Prostate gland (tissue), 2 donors: ENCODE results near the gene SHISAL1. TPM values are rescaled to one million over a fixed set of nuclear protein-coding genes. Genes with fewer than 3 reads are reported as not detected.

Experiments
- DNase-seq: peaks from one replicate; pipeline ENCODE4 v3.0.0-alpha.2; 2019; ENCODE audit warnings: low spot score
- H3K27ac ChIP-seq, 2 donors: fragments of 200-600 bp; sonication (generic); 2 replicates each; pipeline ENCODE4 v1.5.1; 2017 to 2019
- H3K27me3 ChIP-seq: fragments of 200-600 bp; sonication (generic); replicated peaks from 2 replicates; pipeline ENCODE4 v1.5.1; 2019; ENCODE audit not compliant: insufficient read depth
- H3K36me3 ChIP-seq, 2 donors: fragments of 200-600 bp; sonication (generic); 1 replicate in 1 of 2; 2 replicates in 1 of 2; pipeline versions ENCODE4 v1.5.1 to v1.8.1; 2017 to 2019
- H3K4me1 ChIP-seq: fragments of 200-600 bp; sonication (generic); replicated peaks from 2 replicates; pipeline ENCODE4 v1.5.1; 2019
- H3K4me3 ChIP-seq, 2 donors: fragments of 200-600 bp; sonication (generic); 2 replicates each; pipeline ENCODE4 v1.5.1; 2017 to 2019
- H3K9me3 ChIP-seq: fragments of 200-600 bp; sonication (generic); 2 replicates; pipeline ENCODE4 v1.5.1; 2017
- CTCF ChIP-seq, 4 experiments: fragments of 200-600 bp in 2 of 4; fragments of 450-650 bp in 2 of 4; sonication (generic) in 2 of 4; IDR thresholded peaks; 1 replicate in 3 of 4; 2 replicates in 1 of 4; pipeline ENCODE4 v1.5.1; 2016 to 2019; ENCODE audit warnings: antibody characterized with exemption in 4 of 4, mild to moderate bottlenecking in 2 of 4, moderate library complexity in 2 of 4
- POLR2A ChIP-seq: fragments of 450-650 bp; IDR thresholded peaks from one replicate; pipeline ENCODE4 v1.6.1; 2016; ENCODE audit warnings: antibody characterized with exemption, mild to moderate bottlenecking
- POLR2AphosphoS5 ChIP-seq: sonication (generic); formaldehyde crosslinking; IDR thresholded peaks from one replicate; pipeline ENCODE4 v1.6.1; 2017; ENCODE audit warnings: antibody characterized with exemption
- WGBS: methylation state at CpG from one replicate; pipeline ENCODE4 v1.1.5; 2018; 5-methylcytosine and 5-hydroxymethylcytosine counted together
- intact Hi-C: fragments of 100-400 bp; cut with DNase I; formaldehyde crosslinking; loops from one replicate; pipeline ENCODE4 v1.14.2; 2022
- total RNA-seq, 2 donors: library from RNA; depleted of rRNA; stranded (reverse); fragments of >200 nt; gene quantifications; one replicate each; pipeline ENCODE4 v1.1.0, GENCODE V29; 2016

SHISAL1 gene
- total RNA-seq, 2 donors from 2014 or later, result 1.8 to 7.8 TPM

GRCh38 chr22:44277386-44278135, 35.2 kb downstream of the SHISAL1 start:
- no peak overlapping the region for H3K27ac ChIP-seq
- no peak for DNase-seq
- no peak for TF ChIP-seq POLR2A
- TF ChIP-seq CTCF (IDR thresholded peaks at IDR 0.05), result no peak
- TF ChIP-seq POLR2AphosphoS5, result no peak
- H3K36me3 ChIP-seq, result no peaks in the 10 kb centered on the region
- intact Hi-C loops, result no loop called here
- H3K4me3 ChIP-seq, result no peak overlapping the region
- H3K4me1 ChIP-seq, result no peaks in the 10 kb centered on the region
- 91% methylated on average over 13 of the region's 13 CpGs for WGBS
- no peaks in the 10 kb centered on the region for H3K9me3 ChIP-seq
- H3K27me3 ChIP-seq, result peaks cover 5% of the 10 kb centered on the region

GRCh38 chr22:44276706-44277356, 35.9 kb downstream of the SHISAL1 start:
- DNase-seq, result no peak
- Histone ChIP-seq H3K4me1 (no peaks in the 10 kb centered on the region), H3K9me3 (no peaks in the 10 kb centered on the region), H3K4me3 (no peak overlapping the region), H3K36me3 (no peaks in the 10 kb centered on the region), H3K27me3 (peaks cover 5% of the 10 kb centered on the region), H3K27ac (no peak overlapping the region)
- WGBS, result 74% methylated on average over 18 of the region's 18 CpGs
- TF ChIP-seq POLR2AphosphoS5, result no peak
- TF ChIP-seq CTCF (IDR thresholded peaks at IDR 0.05), result no peak
- no peak for TF ChIP-seq POLR2A
- intact Hi-C loops, result no loop called here

- TF ChIP-seq POLR2A (no peak), POLR2AphosphoS5 (no peak), CTCF (IDR thresholded peaks at IDR 0.05) (no peak)
Observed at GRCh38 chr22:44276041-44276440, 36.7 kb downstream of the SHISAL1 start.

GRCh38 chr22:44275631-44275995, 37.1 kb downstream of the SHISAL1 start:
- no peaks in the 10 kb centered on the region for H3K4me1 ChIP-seq
- peaks cover 5% of the 10 kb centered on the region for H3K27me3 ChIP-seq
- DNase-seq, result no peak
- H3K36me3 ChIP-seq, result no peaks in the 10 kb centered on the region
- TF ChIP-seq POLR2A (no peak), CTCF (IDR thresholded peaks at IDR 0.05) (no peak), POLR2AphosphoS5 (no peak)
- H3K27ac ChIP-seq, result no peak overlapping the region
- no peaks in the 10 kb centered on the region for H3K9me3 ChIP-seq
- intact Hi-C loops, result no loop called here
- 84% methylated on average over 5 of the region's 5 CpGs for WGBS
- no peak overlapping the region for H3K4me3 ChIP-seq

More at GRCh38 chr22:44276041-44276440, 36.7 kb downstream of the SHISAL1 start:
- Histone ChIP-seq H3K27me3 (peaks cover 5% of the 10 kb centered on the region), H3K27ac (no peak overlapping the region), H3K4me1 (no peaks in the 10 kb centered on the region), H3K4me3 (no peak overlapping the region), H3K36me3 (no peaks in the 10 kb centered on the region), H3K9me3 (no peaks in the 10 kb centered on the region)
- intact Hi-C loops, result no loop called here
- 92% methylated on average over 10 of the region's 10 CpGs for WGBS
- no peak for DNase-seq
